Lung (tissue), 12 donors: Measurements from ENCODE around the gene ADH1C. TPM values are rescaled to one million over a fixed set of nuclear protein-coding genes. Genes with fewer than 3 reads are reported as not detected.

Experiments used
- ATAC-seq: fragments of 200-7000 bp; cut with Tn5 transposase; one replicate; pipeline ENCODE4 v1.9.1; 2020; ENCODE audit warnings: moderate number of reproducible peaks; ENCODE audit not compliant: insufficient read depth, low FRiP score
- DNase-seq, 3 donors: peaks; one replicate each; pipeline ENCODE4 v3.0.0-alpha.2; 2013 to 2017
- H3K27ac ChIP-seq, 2 donors: one replicate each; pipeline ENCODE4 v1.5.1; 2013; ENCODE audit warnings: mild to moderate bottlenecking in 2 of 2, moderate library complexity in 2 of 2, control low read depth in 1 of 2, inconsistent platforms in 1 of 2, low read depth in 1 of 2, low read length in 1 of 2
- H3K27me3 ChIP-seq, 3 donors: one replicate each; pipeline ENCODE4 v1.5.1; 2013; ENCODE audit warnings: low read length in 2 of 3; ENCODE audit not compliant: control insufficient read depth in 3 of 3, insufficient read depth in 3 of 3
- H3K36me3 ChIP-seq, 4 donors: one replicate each; pipeline ENCODE4 v1.5.1; 2013; ENCODE audit warnings: low read length in 4 of 4, mild to moderate bottlenecking in 1 of 4, moderate library complexity in 1 of 4; ENCODE audit not compliant: control insufficient read depth in 4 of 4, insufficient read depth in 4 of 4
- H3K4me1 ChIP-seq, 5 donors: one replicate each; pipeline ENCODE4 v1.5.1; 2013; ENCODE audit warnings: low read length in 5 of 5, mild to moderate bottlenecking in 2 of 5, moderate library complexity in 1 of 5; ENCODE audit not compliant: control insufficient read depth in 5 of 5, insufficient read depth in 5 of 5
- H3K4me3 ChIP-seq: one replicate; pipeline ENCODE4 v1.5.1; 2013; ENCODE audit warnings: mild to moderate bottlenecking, control low read depth, moderate library complexity
- H3K9ac ChIP-seq, 2 donors: one replicate each; pipeline ENCODE4 v1.5.1; 2013; ENCODE audit warnings: low read length in 2 of 2, control low read depth in 1 of 2; ENCODE audit not compliant: insufficient read depth in 1 of 2
- H3K9me3 ChIP-seq, 4 donors: one replicate each; pipeline ENCODE4 v1.5.1; 2013; ENCODE audit warnings: low read length in 3 of 4, mild to moderate bottlenecking in 1 of 4, moderate library complexity in 1 of 4; ENCODE audit not compliant: control insufficient read depth in 4 of 4, insufficient read depth in 3 of 4
- WGBS, 2 donors: extraction: QIAGEN DNeasy Blood & Tissue Kit; methylation state at CpG; one replicate each; pipeline ENCODE4 v1.1.7; 2013; 5-methylcytosine and 5-hydroxymethylcytosine counted together
- polyA plus RNA-seq, 2 donors: library from polyadenylated mRNA; stranded (reverse); fragments of 200-250 nt; gene quantifications; one replicate each; pipeline ENCODE4 v1.2.1, GENCODE V29; 2013
- total RNA-seq, 2 donors: library from RNA; depleted of rRNA in 1 of 2; stranded (reverse); fragments of >200 nt in 1 of 2; gene quantifications; one replicate each; pipeline ENCODE4 v1.2.1, GENCODE V29; 2014 to 2021
- TF ChIP-seq, protein P1 (sequence below): IDR thresholded peaks from 2 replicates; pipeline ENCODE4 v1.5.1; 2012; ENCODE audit warnings: mild to moderate bottlenecking; ENCODE audit errors: control extremely low read depth, extremely low read depth
- donor health status: control.
- donor health status: control.
- donor health status: Bipolar disorder and iron deficiency.
- donor health status: healthy.
- donor health status: DM: yes; HTN: yes; CAD: no.

ADH1C gene
- total and polyA plus RNA-seq, 4 donors = 2.6 to 14.8 (median 6.4) TPM

DNA sequence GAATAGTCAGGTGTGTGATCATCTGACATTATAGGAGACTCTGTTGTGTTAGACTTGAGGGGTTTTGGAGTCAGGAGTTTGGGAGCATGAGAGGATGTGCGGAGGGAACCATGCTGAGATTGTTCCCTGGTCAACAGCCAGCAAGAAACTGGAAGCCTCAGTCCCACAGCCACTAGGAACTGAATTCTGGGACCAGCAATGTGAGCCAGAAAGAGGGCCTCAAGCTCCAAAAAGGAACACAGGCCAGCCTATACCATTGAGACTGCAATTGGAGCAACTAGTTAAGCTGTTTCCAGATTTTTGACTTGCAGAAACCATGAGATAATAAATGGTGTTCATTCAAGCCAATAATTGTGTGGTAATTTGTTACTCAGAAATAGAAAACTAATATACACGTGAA lies 22.7 kb downstream of the ADH1C start:
- Histone ChIP-seq H3K9me3 (peaks cover 0 to 4% (median under 1%) of the 10 kb centered on the region in 4 donors), H3K4me1 (peaks cover 0 to 5% (median 0%) of the 10 kb centered on the region in 5 donors), H3K27ac (no peak overlapping the region), H3K9ac (no peak overlapping the region), H3K27me3 (no peaks in the 10 kb centered on the region), H3K36me3 (no peaks in the 10 kb centered on the region), H3K4me3 (no peak overlapping the region)
- DNase-seq = no peak
- TF ChIP-seq, protein P1, sequence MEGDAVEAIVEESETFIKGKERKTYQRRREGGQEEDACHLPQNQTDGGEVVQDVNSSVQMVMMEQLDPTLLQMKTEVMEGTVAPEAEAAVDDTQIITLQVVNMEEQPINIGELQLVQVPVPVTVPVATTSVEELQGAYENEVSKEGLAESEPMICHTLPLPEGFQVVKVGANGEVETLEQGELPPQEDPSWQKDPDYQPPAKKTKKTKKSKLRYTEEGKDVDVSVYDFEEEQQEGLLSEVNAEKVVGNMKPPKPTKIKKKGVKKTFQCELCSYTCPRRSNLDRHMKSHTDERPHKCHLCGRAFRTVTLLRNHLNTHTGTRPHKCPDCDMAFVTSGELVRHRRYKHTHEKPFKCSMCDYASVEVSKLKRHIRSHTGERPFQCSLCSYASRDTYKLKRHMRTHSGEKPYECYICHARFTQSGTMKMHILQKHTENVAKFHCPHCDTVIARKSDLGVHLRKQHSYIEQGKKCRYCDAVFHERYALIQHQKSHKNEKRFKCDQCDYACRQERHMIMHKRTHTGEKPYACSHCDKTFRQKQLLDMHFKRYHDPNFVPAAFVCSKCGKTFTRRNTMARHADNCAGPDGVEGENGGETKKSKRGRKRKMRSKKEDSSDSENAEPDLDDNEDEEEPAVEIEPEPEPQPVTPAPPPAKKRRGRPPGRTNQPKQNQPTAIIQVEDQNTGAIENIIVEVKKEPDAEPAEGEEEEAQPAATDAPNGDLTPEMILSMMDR = no peak
- ATAC-seq = no peak
- 81 to 83% methylated on average over 2 of the region's 2 CpGs for WGBS, 2 donors

- DNase-seq (peak; percentile 89 to 99 (median 99)), ATAC-seq (no peak)
- WGBS, 2 donors = 35 to 69% methylated on average over 3 of the region's 3 CpGs
- Histone ChIP-seq H3K27ac (no peak overlapping the region), H3K4me1 (peaks cover 0 to 41% (median 0%) of the 10 kb centered on the region in 5 donors), H3K9me3 (peaks cover 0 to 4% (median under 1%) of the 10 kb centered on the region in 4 donors), H3K27me3 (no peaks in the 10 kb centered on the region), H3K9ac (no peak overlapping the region), H3K4me3 (no peak overlapping the region), H3K36me3 (peaks cover 0 to 10% (median 1%) of the 10 kb centered on the region in 4 donors)
- TF ChIP-seq, protein P1 = no peak
Measured at GRCh38 chr4:99324979-99325378, 27.6 kb downstream of the ADH1C start.

GRCh38 chr4:99324361-99324760 lies 28.2 kb downstream of the ADH1C start:
- H3K9me3 ChIP-seq = peaks cover 0 to 4% (median under 1%) of the 10 kb centered on the region in 4 donors
- peaks cover 0 to 41% (median 0%) of the 10 kb centered on the region in 5 donors for H3K4me1 ChIP-seq
- ATAC-seq (no peak), DNase-seq (peak in 1 of 3 donors; percentile 45)
- peak overlapping the region; percentile 45 to 73 for H3K27ac ChIP-seq
- H3K9ac ChIP-seq = no peak overlapping the region
- H3K4me3 ChIP-seq = no peak overlapping the region
- peaks cover 0 to 15% (median 4%) of the 10 kb centered on the region in 4 donors for H3K36me3 ChIP-seq
- WGBS, 2 donors = 66 to 67% methylated on average over 1 of the region's 1 CpG
- TF ChIP-seq, protein P1 = no peak
- H3K27me3 ChIP-seq = no peaks in the 10 kb centered on the region

GRCh38 chr4:99323756-99324155 lies 28.8 kb downstream of the ADH1C start:
- ATAC-seq (no peak), DNase-seq (peak; percentile 60 to 97 (median 94))
- no peak overlapping the region for H3K4me3 ChIP-seq
- no peak overlapping the region for H3K9ac ChIP-seq
- peaks cover 0 to 20% (median 7%) of the 10 kb centered on the region in 4 donors for H3K36me3 ChIP-seq
- peak overlapping the region in 1 of 2 donors; percentile 73 for H3K27ac ChIP-seq
- H3K9me3 ChIP-seq = peaks cover 0 to 4% (median under 1%) of the 10 kb centered on the region in 4 donors
- H3K4me1 ChIP-seq = peaks cover 0 to 42% (median 0%) of the 10 kb centered on the region in 5 donors
- H3K27me3 ChIP-seq = no peaks in the 10 kb centered on the region
- WGBS, 2 donors = 73 to 95% methylated on average over 1 of the region's 1 CpG
- TF ChIP-seq, protein P1 = no peak
